Activated naive CD4-positive, alpha-beta T cell treated with anti-CD3 and anti-CD28 coated beads, Interleukin-2, amount 10 ng/mL, durations not matched to agents 5 hours and 36 hours (primary cell): Measurements from ENCODE around the gene SLC5A10. TPM values are rescaled to one million over a fixed set of nuclear protein-coding genes. Genes with fewer than 3 reads are reported as not detected.

Source experiments
- total RNA-seq, 2 experiments: library from RNA; stranded (reverse); gene quantifications; one replicate each; pipeline ENCODE4 v1.2.3, GENCODE V29; 2021

SLC5A10 gene
- total RNA-seq, result not detected

DNA sequence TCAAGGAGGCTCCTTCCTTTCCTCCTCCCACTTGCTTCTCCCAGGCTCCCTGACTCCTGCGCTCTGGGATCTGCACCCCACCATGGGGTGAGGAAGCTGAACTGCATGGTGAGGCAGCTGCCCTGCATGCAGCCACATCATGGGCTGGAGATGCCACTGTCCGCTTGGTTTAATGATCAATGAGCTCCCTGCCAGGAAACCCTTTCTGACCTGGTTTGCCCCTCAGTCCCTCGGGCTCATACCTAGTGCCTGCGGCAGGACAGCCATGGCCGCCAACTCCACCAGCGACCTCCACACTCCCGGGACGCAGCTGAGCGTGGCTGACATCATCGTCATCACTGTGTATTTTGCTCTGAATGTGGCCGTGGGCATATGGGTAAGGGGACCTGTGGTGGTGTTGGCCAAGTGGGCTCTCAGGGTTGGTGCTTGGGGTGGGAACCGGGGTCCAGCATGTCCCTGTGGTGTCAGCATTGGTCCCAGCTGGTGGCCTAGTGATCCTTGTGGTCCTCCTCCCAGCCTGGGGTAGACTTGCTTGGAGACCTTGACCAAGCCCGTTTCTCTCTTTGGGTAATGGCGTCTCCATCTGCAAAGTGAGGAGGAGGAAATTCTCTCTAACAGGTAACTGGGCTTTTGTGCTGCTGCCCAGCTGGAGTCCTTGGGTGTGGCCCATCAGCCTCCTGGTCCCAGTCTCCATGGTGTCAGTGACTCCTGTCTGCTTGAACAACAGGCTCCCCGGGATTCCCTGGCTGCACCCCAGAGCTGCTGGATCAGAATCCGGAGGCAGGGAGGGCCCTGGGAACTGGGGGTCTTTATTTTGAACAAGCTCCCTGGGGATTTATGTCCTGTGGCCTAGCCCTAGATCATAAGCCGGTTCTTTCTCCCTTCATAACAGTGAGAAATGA is at the start of gene SLC5A10:
TSS of gene SLC5A10 (plus strand) at position 225 of the 902 bp plus-strand sequence. CDS start at position 266, 41 bp downstream.

DNA sequence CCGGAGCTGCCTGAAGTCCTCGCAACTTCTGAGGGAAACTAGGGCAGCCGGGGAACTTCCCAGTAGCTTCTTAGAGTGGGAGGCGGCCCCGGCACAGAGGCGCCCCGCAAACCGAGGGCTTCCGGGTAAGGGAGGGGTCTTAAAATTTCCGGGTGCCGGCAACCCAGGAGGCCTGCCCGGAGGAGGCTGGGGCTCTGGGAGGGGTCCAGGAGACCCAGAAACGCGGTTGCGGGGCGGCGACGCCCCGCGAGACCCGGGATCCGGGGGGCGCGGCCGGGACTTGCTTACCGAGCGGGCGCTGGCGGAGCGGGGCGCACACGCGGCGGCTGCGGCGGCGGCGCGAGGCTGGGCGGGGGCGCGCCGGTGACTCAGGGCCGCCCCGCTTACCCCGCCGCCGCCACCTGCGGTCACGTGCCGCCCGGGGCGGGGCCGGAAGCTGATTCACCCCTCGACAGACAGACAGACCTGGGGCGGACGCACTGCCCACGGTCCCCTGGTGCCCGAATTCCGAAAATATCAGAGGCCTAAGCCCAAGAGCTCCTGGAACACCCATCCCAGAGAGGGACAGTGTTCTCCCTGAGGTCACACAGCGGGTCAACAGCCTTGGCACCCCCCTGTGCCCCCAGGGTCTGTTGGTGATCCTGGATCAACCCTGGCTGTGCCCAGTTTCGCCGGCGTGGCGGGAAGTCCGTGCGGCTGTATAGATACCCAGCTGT is 52.6 kb downstream of the SLC5A10 start, which contains the start of gene FAM83G:
TSS of gene FAM83G (minus strand) at position 344 of the 716 bp plus-strand sequence. CDS start 723 bp downstream, outside the sequence.

GRCh38 chr17:19046782-19047375 is 94.9 kb downstream of the SLC5A10 start, which contains the start of gene GRAP:
TSS of gene GRAP (minus strand) at chr17:19046957. CDS start at chr17:19046926, 31 bp downstream.

Other genes with a start within 250 kb of the SLC5A10 start
- not detected for gene FBXW10, start 208.1 kb upstream of the SLC5A10 start, total RNA-seq
- 10 to 100 TPM; 21.4 to 23.8 TPM for gene TVP23B, start 171.0 kb upstream of the SLC5A10 start, total RNA-seq
- 10 to 100 TPM; 49.3 to 49.4 TPM for gene PRPSAP2, start 94.0 kb upstream of the SLC5A10 start, total RNA-seq
- 1 to 10 TPM; 7.3 to 7.6 TPM for gene FAM83G, start 52.6 kb downstream of the SLC5A10 start, total RNA-seq
- 10 to 100 TPM; 42.5 to 43.4 TPM for gene GRAP, start 94.8 kb downstream of the SLC5A10 start, total RNA-seq
- 10 to 100 TPM; 32.3 to 33.0 TPM for gene GRAPL, start 175.4 kb downstream of the SLC5A10 start, total RNA-seq